ENCODE data around the gene CYP39A1.

CYP39A1 gene

GRCh38 chr6:46590765-46591164, 61.9 kb downstream of the CYP39A1 start:
- DNase-seq (ENCODE audit: low read depth in 3 of 3), result no peak

GRCh38 chr6:46586906-46587305, 65.7 kb downstream of the CYP39A1 start:
- DNase-seq (ENCODE audit: low read depth in 3 of 3), result no peak

GRCh38 chr6:46584586-46584985, 68.0 kb downstream of the CYP39A1 start:
- no peak for DNase-seq (ENCODE audit: low read depth in 3 of 3)

- no peak for DNase-seq (ENCODE audit: low read depth in 3 of 3)
Measured at GRCh38 chr6:46583721-46584120, 68.9 kb downstream of the CYP39A1 start.

- DNase-seq (ENCODE audit: low read depth in 3 of 3), result no peak
Measured at GRCh38 chr6:46583081-46583480, 69.5 kb downstream of the CYP39A1 start.

- DNase-seq (ENCODE audit: low read depth in 3 of 3), result no peak
Measured at GRCh38 chr6:46581459-46582177, 71.0 kb downstream of the CYP39A1 start.

GRCh38 chr6:46575530-46575929, 77.1 kb downstream of the CYP39A1 start:
- DNase-seq (ENCODE audit: low read depth in 3 of 3), result no peak

- DNase-seq (ENCODE audit: low read depth in 3 of 3), result no peak
Measured at GRCh38 chr6:46573140-46573539, 79.5 kb downstream of the CYP39A1 start.

GRCh38 chr6:46565531-46565930, 87.1 kb downstream of the CYP39A1 start:
- DNase-seq (ENCODE audit: low read depth in 3 of 3), result no peak

- DNase-seq (ENCODE audit: low read depth in 3 of 3), result no peak
Measured at GRCh38 chr6:46563924-46564323, 88.7 kb downstream of the CYP39A1 start.

- no peak for DNase-seq (ENCODE audit: low read depth in 3 of 3)
Measured at GRCh38 chr6:46556053-46556452, 96.6 kb downstream of the CYP39A1 start.

- no peak for DNase-seq (ENCODE audit: low read depth in 3 of 3)
Measured at GRCh38 chr6:46555129-46555528, 97.5 kb downstream of the CYP39A1 start.

- DNase-seq (ENCODE audit: low read depth in 3 of 3), result no peak
Measured at GRCh38 chr6:46549155-46549554, 103.5 kb downstream of the CYP39A1 start.

- no peak for DNase-seq (ENCODE audit: low read depth in 3 of 3)
Measured at GRCh38 chr6:46541556-46541955, 111.1 kb downstream of the CYP39A1 start.

GRCh38 chr6:46539866-46540265, 112.8 kb downstream of the CYP39A1 start:
- no peak for DNase-seq (ENCODE audit: low read depth in 3 of 3)

GRCh38 chr6:46538800-46539480, 113.7 kb downstream of the CYP39A1 start:
- no peak for DNase-seq (ENCODE audit: low read depth in 3 of 3)

GRCh38 chr6:46530896-46531295, 121.7 kb downstream of the CYP39A1 start:
- no peak for DNase-seq (ENCODE audit: low read depth in 3 of 3)

- no peak for DNase-seq (ENCODE audit: low read depth in 3 of 3)
Measured at GRCh38 chr6:46528961-46529750, 123.5 kb downstream of the CYP39A1 start.

- no peak for DNase-seq (ENCODE audit: low read depth in 3 of 3)
Measured at GRCh38 chr6:46526607-46527006, 126.0 kb downstream of the CYP39A1 start.

- no peak for DNase-seq (ENCODE audit: low read depth in 3 of 3)
Measured at GRCh38 chr6:46525583-46525982, 127.0 kb downstream of the CYP39A1 start.

GRCh38 chr6:46521464-46521971, 131.1 kb downstream of the CYP39A1 start:
- no peak for DNase-seq (ENCODE audit: low read depth in 3 of 3)

GRCh38 chr6:46517202-46517601, 135.4 kb downstream of the CYP39A1 start:
- no peak for DNase-seq (ENCODE audit: low read depth in 3 of 3)
